ENCODE data around the gene CCDC154.

The CCDC154 gene

GRCh38 chr16:1414532-1415260 is 29.7 kb downstream of the CCDC154 start, which contains the start of gene UNKL:
Gene UNKL (minus strand): TSS chr16:1414704. CDS start chr16:1414691, 13 bp downstream.
- peak; percentile 89 for DNase-seq

- peak; percentile 72 for DNase-seq
Observed at GRCh38 chr16:1413684-1414531, 30.4 kb downstream of the CCDC154 start.

- DNase-seq = no peak
Observed at GRCh38 chr16:1412847-1413246, 31.5 kb downstream of the CCDC154 start.

- DNase-seq = peak; percentile 97
Observed at GRCh38 chr16:1408171-1408837, 36.1 kb downstream of the CCDC154 start.

GRCh38 chr16:1407753-1408152 is 36.6 kb downstream of the CCDC154 start:
- no peak for DNase-seq

GRCh38 chr16:1403733-1404132 is 40.6 kb downstream of the CCDC154 start:
- no peak for DNase-seq

GRCh38 chr16:1403036-1403435 is 41.3 kb downstream of the CCDC154 start:
- no peak for DNase-seq

GRCh38 chr16:1401758-1402154 is 42.6 kb downstream of the CCDC154 start:
- no peak for DNase-seq

- no peak for DNase-seq
Observed at GRCh38 chr16:1401061-1401757, 43.1 kb downstream of the CCDC154 start.

GRCh38 chr16:1398826-1399581 is 45.4 kb downstream of the CCDC154 start:
- no peak for DNase-seq

- DNase-seq = no peak
Observed at GRCh38 chr16:1398351-1398750, 46.0 kb downstream of the CCDC154 start.

- no peak for DNase-seq
Observed at GRCh38 chr16:1397779-1398178, 46.6 kb downstream of the CCDC154 start.

GRCh38 chr16:1395444-1396031 is 48.8 kb downstream of the CCDC154 start:
- no peak for DNase-seq

- DNase-seq = no peak
Observed at GRCh38 chr16:1394367-1394951, 49.9 kb downstream of the CCDC154 start.

- DNase-seq = no peak
Observed at GRCh38 chr16:1393613-1394176, 50.7 kb downstream of the CCDC154 start.

GRCh38 chr16:1392826-1393225 is 51.5 kb downstream of the CCDC154 start:
- DNase-seq = no peak

GRCh38 chr16:1390239-1390779 is 54.0 kb downstream of the CCDC154 start:
- DNase-seq = no peak

GRCh38 chr16:1389762-1390161 is 54.6 kb downstream of the CCDC154 start:
- DNase-seq = no peak

GRCh38 chr16:1387331-1387730 is 57.0 kb downstream of the CCDC154 start:
- no peak for DNase-seq

GRCh38 chr16:1385232-1385631 is 59.1 kb downstream of the CCDC154 start:
- no peak for DNase-seq

Data from CD4-positive, alpha-beta T cell treated with Interleukin-12 subunit alpha and Interleukin-12 subunit beta, for 1 hour (primary cell).